ENCODE data around the gene FAM217A. TPM values are rescaled to one million over a fixed set of nuclear protein-coding genes. Genes with fewer than 3 reads are reported as not detected.

The FAM217A gene
- total and polyA plus RNA-seq, 10 of the 15 experiments (the other 5 are each of a cell fraction or from before 2014, with no cell fraction given) = 0.09 to 0.11 TPM; not detected in 8

DNA sequence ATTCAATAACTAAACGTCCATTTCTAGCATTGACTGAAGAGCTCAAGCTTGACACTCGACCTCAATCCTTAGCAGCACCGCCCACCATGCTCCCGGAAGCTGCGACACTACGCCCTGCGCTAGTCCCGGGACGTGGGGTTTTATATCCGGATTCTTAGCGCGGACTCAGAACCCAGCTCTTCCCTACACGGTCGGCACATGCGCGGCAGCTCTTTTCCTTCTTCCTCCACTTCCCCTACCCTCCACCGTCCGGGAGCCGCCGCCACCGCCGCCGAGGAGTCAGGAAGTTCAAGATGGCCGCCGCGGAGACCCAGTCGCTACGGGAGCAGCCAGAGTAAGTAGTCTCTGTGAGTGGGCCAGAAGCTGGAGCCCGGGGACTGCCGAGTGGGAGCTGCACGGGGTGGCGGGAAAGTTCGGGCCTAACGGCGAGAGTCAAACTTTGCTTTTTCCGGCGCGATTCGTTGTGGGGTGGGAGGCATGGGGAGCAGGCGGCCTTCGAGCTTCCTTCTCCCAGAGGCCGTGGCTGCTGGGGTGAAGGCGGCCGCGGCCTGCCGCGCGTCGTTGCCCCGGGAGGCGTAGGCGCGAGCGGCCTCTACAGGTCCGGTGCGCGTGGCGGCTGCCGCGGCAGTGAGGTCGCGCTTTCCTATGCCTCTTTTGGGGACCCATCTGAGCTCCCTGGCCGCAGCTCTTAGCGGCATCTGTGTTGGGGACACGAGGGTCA is 57.6 kb downstream of the FAM217A start (continued):
- TF ChIP-seq BHLHE40 (IDR thresholded peaks at IDR 0.05; ENCODE audit: borderline replicate concordance in 1 of 2, low read depth in 2 of 2, low read length in 1 of 2) = peak in 1 of 2 experiments; percentile 64; a peak in 2 of 4 replicates
- no peak for TF ChIP-seq RFX5 (IDR thresholded peaks at IDR 0.05; ENCODE audit: low read depth, low read length)
- peak; percentile 55 for TF ChIP-seq BACH1 (IDR thresholded peaks at IDR 0.05; ENCODE audit: borderline replicate concordance)
- no peak for TF ChIP-seq ATF3 (IDR thresholded peaks at IDR 0.05; ENCODE audit: borderline replicate concordance, extremely low read depth, low read depth, low read length)
- no peak for TF ChIP-seq ZNF24 (IDR thresholded peaks at IDR 0.05)
- TF ChIP-seq MYB (IDR thresholded peaks at IDR 0.05; ENCODE audit: borderline replicate concordance, low read depth, low read length) = no peak
- TF ChIP-seq POLR2AphosphoS5 (IDR thresholded peaks at IDR 0.05; ENCODE audit: low read length) = peak; percentile 90
- TF ChIP-seq ASH2L (IDR thresholded peaks at IDR 0.05; ENCODE audit: borderline replicate concordance, low read depth) = no peak
- TF ChIP-seq, protein P1, sequence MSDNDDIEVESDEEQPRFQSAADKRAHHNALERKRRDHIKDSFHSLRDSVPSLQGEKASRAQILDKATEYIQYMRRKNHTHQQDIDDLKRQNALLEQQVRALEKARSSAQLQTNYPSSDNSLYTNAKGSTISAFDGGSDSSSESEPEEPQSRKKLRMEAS (IDR thresholded peaks at IDR 0.05; ENCODE audit: low read depth, low read length) = peak; percentile 54
- no peak for TF ChIP-seq BRCA1 (IDR thresholded peaks at IDR 0.05; ENCODE audit: low read depth, low read length)
- peak; percentile 96 for TF ChIP-seq ZSCAN29 (IDR thresholded peaks at IDR 0.05)
- TF ChIP-seq CBFB (IDR thresholded peaks at IDR 0.05; ENCODE audit: low read depth) = peak; percentile 52; the same call in 1 of the 2 replicates
- no peak for TF ChIP-seq NFIC (IDR thresholded peaks at IDR 0.05; ENCODE audit: low read depth, low read length)
- TF ChIP-seq BCL3 (IDR thresholded peaks at IDR 0.05; ENCODE audit: borderline replicate concordance, insufficient read depth, low read depth, low read length, poor library complexity, severe bottlenecking) = no peak
- TF ChIP-seq PAX8 (IDR thresholded peaks at IDR 0.05) = no peak
- TF ChIP-seq TBL1XR1 (IDR thresholded peaks at IDR 0.05; ENCODE audit: low read depth, low read length) = no peak
- no peak for TF ChIP-seq JUNB (IDR thresholded peaks at IDR 0.05)
- TF ChIP-seq LARP7 (IDR thresholded peaks at IDR 0.05) = peak; percentile 95
- no peak for TF ChIP-seq SREBF1 (IDR thresholded peaks at IDR 0.05; ENCODE audit: low read length)
- peak; percentile 45 for TF ChIP-seq MXI1 (IDR thresholded peaks at IDR 0.05; ENCODE audit: low read depth, low read length)
- TF ChIP-seq NFYB (IDR thresholded peaks at IDR 0.05; ENCODE audit: insufficient read depth, low read depth, low read length) = no peak
- TF ChIP-seq STAT1 (conservative IDR thresholded peaks at IDR 0.05) = no peak; the same call in 1 of the 2 replicates
- peak; percentile 45; the same call in 1 of the 2 replicates for TF ChIP-seq ZBED1 (IDR thresholded peaks at IDR 0.05; ENCODE audit: borderline replicate concordance)
- TF ChIP-seq ATF7 (IDR thresholded peaks at IDR 0.05; ENCODE audit: low read depth) = no peak; the same call in 1 of the 2 replicates
- TF ChIP-seq SRF (IDR thresholded peaks at IDR 0.05; ENCODE audit: low read depth in 2 of 2, low read length in 2 of 2) = no peak
- no peak for TF ChIP-seq CEBPB (IDR thresholded peaks at IDR 0.05; ENCODE audit: borderline replicate concordance in 1 of 2, low read depth in 2 of 2, low read length in 2 of 2)

Data from GM12878 (cell line).